ENCODE results near the gene CYP4F2. TPM values are rescaled to one million over a fixed set of nuclear protein-coding genes. Genes with fewer than 3 reads are reported as not detected.
"Not testable (repeated sequence)": the region's sequence is repeated elsewhere in the genome, so short reads cannot be mapped to it uniquely, and the experiment has no call there.

Gene CYP4F2
- polyA plus RNA-seq, 1 of the 3 experiments (the other 2 are of a cell fraction), result not detected

DNA sequence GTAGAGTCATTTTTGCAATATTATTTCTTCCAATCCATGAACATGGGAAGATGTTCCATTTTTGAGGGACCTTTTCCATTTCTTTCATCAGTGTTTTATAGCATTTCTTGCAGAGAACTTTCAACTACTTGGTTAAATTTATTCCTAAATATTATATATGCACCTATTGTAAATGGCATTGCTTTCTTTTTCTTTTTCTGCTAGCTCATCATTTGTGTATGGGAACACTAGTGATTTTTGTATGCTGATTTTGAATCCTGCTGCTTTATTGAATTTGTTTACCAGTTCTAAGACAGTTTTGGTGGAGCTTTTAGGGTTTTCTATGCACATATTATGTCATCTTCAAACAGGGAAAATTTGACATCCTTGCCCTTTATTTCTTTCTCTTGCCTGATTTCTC lies 7.2 kb upstream of the CYP4F2 start:
- Histone ChIP-seq H3K9me2 (no peaks in the 10 kb centered on the region), H3K4me1 (ENCODE audit: control insufficient read depth in 1 of 2, insufficient read depth in 2 of 2, low read depth in 1 of 2, low read length in 1 of 2) (no peaks in the 10 kb centered on the region), H3F3A (replicated peaks; ENCODE audit: insufficient read depth) (no peaks in the 10 kb centered on the region), H2AFZ (ENCODE audit: low read depth) (no peak overlapping the region), H3K27ac (ENCODE audit: low read depth in 2 of 2, low read length in 1 of 2) (no peak overlapping the region), H3K4me2 (no peak overlapping the region), H3K36me3 (replicated peaks in 1 of 2; ENCODE audit: control insufficient read depth in 1 of 2, insufficient read depth in 2 of 2, low read length in 1 of 2) (no peaks in the 10 kb centered on the region), H3K9me3 (no peaks in the 10 kb centered on the region), H3K4me3 (ENCODE audit: low read depth in 2 of 2, low read length in 1 of 2) (no peak overlapping the region), H3K79me2 (ENCODE audit: insufficient read depth) (no peaks in the 10 kb centered on the region), H3K27me3 (ENCODE audit: insufficient read depth) (peaks cover 16% of the 10 kb centered on the region; the same call in 1 of the 2 replicates), H3K9ac (no peak overlapping the region), H4K20me1 (ENCODE audit: insufficient read depth) (no peaks in the 10 kb centered on the region)
- POLR2A ChIA-PET, result no interaction called here
- CTCF ChIA-PET, result no interaction called here
- no peak for DNase-seq
- TF ChIP-seq NFIC (IDR thresholded peaks at IDR 0.05; ENCODE audit: borderline replicate concordance) (no peak), NRF1 (IDR thresholded peaks at IDR 0.05; ENCODE audit: low read depth, low read length) (no peak), MXI1 (IDR thresholded peaks at IDR 0.05; ENCODE audit: low read depth, low read length) (no peak), MEF2A (IDR thresholded peaks at IDR 0.05; ENCODE audit: borderline replicate concordance, low read depth) (no peak)

DNA sequence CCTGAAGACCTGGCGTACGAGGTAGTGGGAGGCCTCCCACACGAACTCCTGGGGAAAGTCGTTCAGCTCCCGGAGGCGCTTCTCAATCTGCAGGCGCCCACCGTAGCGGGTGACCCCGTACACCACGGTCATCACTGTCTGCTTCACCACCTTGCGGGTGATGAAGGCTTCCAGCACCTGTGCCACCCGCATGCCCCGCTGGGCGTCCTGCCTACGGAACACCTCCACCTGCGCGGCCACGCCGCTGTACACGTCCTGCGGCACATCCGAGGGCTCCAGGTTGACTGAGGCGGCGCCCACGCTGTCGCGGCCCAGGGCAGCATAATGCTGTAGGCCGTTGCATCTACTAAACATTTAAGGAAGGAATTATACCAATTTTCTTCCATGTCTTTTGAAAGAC lies 5.0 kb upstream of the CYP4F2 start:
- H3K9me3 ChIP-seq; H3K4me1 ChIP-seq (ENCODE audit: control insufficient read depth in 1 of 2, insufficient read depth in 2 of 2, low read depth in 1 of 2, low read length in 1 of 2); H3K4me2 ChIP-seq; DNase-seq; H4K20me1 ChIP-seq (ENCODE audit: insufficient read depth); H3K9ac ChIP-seq; H3K36me3 ChIP-seq (replicated peaks in 1 of 2; ENCODE audit: control insufficient read depth in 1 of 2, insufficient read depth in 2 of 2, low read length in 1 of 2); H3K27ac ChIP-seq (ENCODE audit: low read depth in 2 of 2, low read length in 1 of 2); H3F3A ChIP-seq (replicated peaks; ENCODE audit: insufficient read depth); H3K9me2 ChIP-seq; H3K79me2 ChIP-seq (ENCODE audit: insufficient read depth); H2AFZ ChIP-seq (ENCODE audit: low read depth); POLR2A ChIA-PET; H3K4me3 ChIP-seq (ENCODE audit: low read depth in 2 of 2, low read length in 1 of 2); CTCF ChIA-PET: not testable (repeated sequence)
- peaks cover 16% of the 10 kb centered on the region; the same call in 1 of the 2 replicates for H3K27me3 ChIP-seq (ENCODE audit: insufficient read depth)
- WGBS (ENCODE audit: low lambda C conversion rate), result 14% methylated on average over 7 of the region's 29 CpGs

DNA sequence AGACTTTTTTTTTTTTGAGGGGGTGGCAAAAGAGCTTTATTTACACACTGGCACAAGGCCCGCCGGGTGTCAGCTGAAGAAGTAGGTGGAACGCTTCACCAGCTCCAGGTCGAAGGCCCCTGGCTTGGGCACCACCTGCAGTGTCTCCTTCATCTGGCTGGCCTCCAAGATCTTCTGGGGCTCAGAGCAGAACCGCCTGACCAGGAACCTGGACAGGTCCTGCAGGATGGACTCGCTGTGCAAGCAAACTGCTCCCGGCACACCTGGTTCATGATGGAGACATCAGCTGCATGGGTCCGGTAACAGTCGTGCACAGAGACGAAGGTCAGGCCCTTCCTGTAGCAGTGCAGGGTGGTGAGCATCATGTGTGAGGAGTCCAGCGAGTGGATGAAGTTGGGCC lies 4.4 kb upstream of the CYP4F2 start:
- Histone ChIP-seq H3K9me2 (no peaks in the 10 kb centered on the region), H3F3A (replicated peaks; ENCODE audit: insufficient read depth) (no peaks in the 10 kb centered on the region), H3K4me1 (ENCODE audit: control insufficient read depth in 1 of 2, insufficient read depth in 2 of 2, low read depth in 1 of 2, low read length in 1 of 2) (no peaks in the 10 kb centered on the region), H3K4me3 (ENCODE audit: low read depth in 2 of 2, low read length in 1 of 2) (no peak overlapping the region), H2AFZ (ENCODE audit: low read depth) (no peak overlapping the region), H3K9me3 (no peaks in the 10 kb centered on the region), H3K9ac (no peak overlapping the region), H3K79me2 (ENCODE audit: insufficient read depth) (no peaks in the 10 kb centered on the region), H3K4me2 (no peak overlapping the region), H3K27me3 (ENCODE audit: insufficient read depth) (peaks cover 16% of the 10 kb centered on the region; the same call in 1 of the 2 replicates), H3K36me3 (replicated peaks in 1 of 2; ENCODE audit: control insufficient read depth in 1 of 2, insufficient read depth in 2 of 2, low read length in 1 of 2) (no peaks in the 10 kb centered on the region), H3K27ac (ENCODE audit: low read depth in 2 of 2, low read length in 1 of 2) (no peak overlapping the region), H4K20me1 (ENCODE audit: insufficient read depth) (no peaks in the 10 kb centered on the region)
- DNase-seq, result no peak
- 14% methylated on average over 11 of the region's 11 CpGs for WGBS (ENCODE audit: low lambda C conversion rate)
- ChIA-PET POLR2A (no interaction called here), CTCF (no interaction called here)
- TF ChIP-seq, protein P1, sequence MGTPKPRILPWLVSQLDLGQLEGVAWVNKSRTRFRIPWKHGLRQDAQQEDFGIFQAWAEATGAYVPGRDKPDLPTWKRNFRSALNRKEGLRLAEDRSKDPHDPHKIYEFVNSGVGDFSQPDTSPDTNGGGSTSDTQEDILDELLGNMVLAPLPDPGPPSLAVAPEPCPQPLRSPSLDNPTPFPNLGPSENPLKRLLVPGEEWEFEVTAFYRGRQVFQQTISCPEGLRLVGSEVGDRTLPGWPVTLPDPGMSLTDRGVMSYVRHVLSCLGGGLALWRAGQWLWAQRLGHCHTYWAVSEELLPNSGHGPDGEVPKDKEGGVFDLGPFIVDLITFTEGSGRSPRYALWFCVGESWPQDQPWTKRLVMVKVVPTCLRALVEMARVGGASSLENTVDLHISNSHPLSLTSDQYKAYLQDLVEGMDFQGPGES (IDR thresholded peaks at IDR 0.05; ENCODE audit: low read depth, low read length), result no peak
- no peak for TF ChIP-seq CHD2 (IDR thresholded peaks at IDR 0.05; ENCODE audit: low read length, partially characterized antibody)
- TF ChIP-seq, protein P2, sequence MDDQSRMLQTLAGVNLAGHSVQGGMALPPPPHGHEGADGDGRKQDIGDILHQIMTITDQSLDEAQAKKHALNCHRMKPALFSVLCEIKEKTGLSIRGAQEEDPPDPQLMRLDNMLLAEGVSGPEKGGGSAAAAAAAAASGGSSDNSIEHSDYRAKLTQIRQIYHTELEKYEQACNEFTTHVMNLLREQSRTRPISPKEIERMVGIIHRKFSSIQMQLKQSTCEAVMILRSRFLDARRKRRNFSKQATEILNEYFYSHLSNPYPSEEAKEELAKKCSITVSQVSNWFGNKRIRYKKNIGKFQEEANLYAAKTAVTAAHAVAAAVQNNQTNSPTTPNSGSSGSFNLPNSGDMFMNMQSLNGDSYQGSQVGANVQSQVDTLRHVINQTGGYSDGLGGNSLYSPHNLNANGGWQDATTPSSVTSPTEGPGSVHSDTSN (IDR thresholded peaks at IDR 0.05), result no peak
- TF ChIP-seq NFIC (IDR thresholded peaks at IDR 0.05; ENCODE audit: borderline replicate concordance), result no peak
- TF ChIP-seq, protein P3, sequence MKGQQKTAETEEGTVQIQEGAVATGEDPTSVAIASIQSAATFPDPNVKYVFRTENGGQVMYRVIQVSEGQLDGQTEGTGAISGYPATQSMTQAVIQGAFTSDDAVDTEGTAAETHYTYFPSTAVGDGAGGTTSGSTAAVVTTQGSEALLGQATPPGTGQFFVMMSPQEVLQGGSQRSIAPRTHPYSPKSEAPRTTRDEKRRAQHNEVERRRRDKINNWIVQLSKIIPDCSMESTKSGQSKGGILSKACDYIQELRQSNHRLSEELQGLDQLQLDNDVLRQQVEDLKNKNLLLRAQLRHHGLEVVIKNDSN (IDR thresholded peaks at IDR 0.05; ENCODE audit: borderline replicate concordance, low read depth), result no peak
- no peak for TF ChIP-seq SIN3A (IDR thresholded peaks at IDR 0.05; ENCODE audit: borderline replicate concordance, low read depth, low read length)
- no peak for TF ChIP-seq RCOR1 (IDR thresholded peaks at IDR 0.05; ENCODE audit: low read length)
- TF ChIP-seq SMC3 (IDR thresholded peaks at IDR 0.05; ENCODE audit: low read depth, low read length), result no peak
- no peak for TF ChIP-seq MEF2A (IDR thresholded peaks at IDR 0.05; ENCODE audit: borderline replicate concordance, low read depth)
- TF ChIP-seq RXRA (IDR thresholded peaks at IDR 0.05; ENCODE audit: borderline replicate concordance, low read depth), result no peak
- TF ChIP-seq EZH2phosphoT487 (IDR thresholded peaks at IDR 0.05; ENCODE audit: borderline replicate concordance, low read depth), result no peak
- TF ChIP-seq, protein P4, sequence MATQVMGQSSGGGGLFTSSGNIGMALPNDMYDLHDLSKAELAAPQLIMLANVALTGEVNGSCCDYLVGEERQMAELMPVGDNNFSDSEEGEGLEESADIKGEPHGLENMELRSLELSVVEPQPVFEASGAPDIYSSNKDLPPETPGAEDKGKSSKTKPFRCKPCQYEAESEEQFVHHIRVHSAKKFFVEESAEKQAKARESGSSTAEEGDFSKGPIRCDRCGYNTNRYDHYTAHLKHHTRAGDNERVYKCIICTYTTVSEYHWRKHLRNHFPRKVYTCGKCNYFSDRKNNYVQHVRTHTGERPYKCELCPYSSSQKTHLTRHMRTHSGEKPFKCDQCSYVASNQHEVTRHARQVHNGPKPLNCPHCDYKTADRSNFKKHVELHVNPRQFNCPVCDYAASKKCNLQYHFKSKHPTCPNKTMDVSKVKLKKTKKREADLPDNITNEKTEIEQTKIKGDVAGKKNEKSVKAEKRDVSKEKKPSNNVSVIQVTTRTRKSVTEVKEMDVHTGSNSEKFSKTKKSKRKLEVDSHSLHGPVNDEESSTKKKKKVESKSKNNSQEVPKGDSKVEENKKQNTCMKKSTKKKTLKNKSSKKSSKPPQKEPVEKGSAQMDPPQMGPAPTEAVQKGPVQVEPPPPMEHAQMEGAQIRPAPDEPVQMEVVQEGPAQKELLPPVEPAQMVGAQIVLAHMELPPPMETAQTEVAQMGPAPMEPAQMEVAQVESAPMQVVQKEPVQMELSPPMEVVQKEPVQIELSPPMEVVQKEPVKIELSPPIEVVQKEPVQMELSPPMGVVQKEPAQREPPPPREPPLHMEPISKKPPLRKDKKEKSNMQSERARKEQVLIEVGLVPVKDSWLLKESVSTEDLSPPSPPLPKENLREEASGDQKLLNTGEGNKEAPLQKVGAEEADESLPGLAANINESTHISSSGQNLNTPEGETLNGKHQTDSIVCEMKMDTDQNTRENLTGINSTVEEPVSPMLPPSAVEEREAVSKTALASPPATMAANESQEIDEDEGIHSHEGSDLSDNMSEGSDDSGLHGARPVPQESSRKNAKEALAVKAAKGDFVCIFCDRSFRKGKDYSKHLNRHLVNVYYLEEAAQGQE (IDR thresholded peaks at IDR 0.05; ENCODE audit: low read depth, low read length), result no peak
- TF ChIP-seq FOXJ3 (CRISPR knock-in tag; IDR thresholded peaks at IDR 0.05), result no peak
- TF ChIP-seq RFX5 (IDR thresholded peaks at IDR 0.05; ENCODE audit: low read length), result no peak
- TF ChIP-seq NRF1 (IDR thresholded peaks at IDR 0.05; ENCODE audit: low read depth, low read length), result no peak

All from SK-N-SH (cell line).